Vagina (tissue), 2 donors: ENCODE measurements around the gene MEP1B. TPM values are rescaled to one million over a fixed set of nuclear protein-coding genes. Genes with fewer than 3 reads are reported as not detected.
"Not testable (repeated sequence)": the region's sequence is repeated elsewhere in the genome, so short reads cannot be mapped to it uniquely, and the experiment has no call there.

Source experiments
- DNase-seq, 2 donors: peaks; one replicate each; pipeline ENCODE4 v3.0.0-alpha.2; 2017; ENCODE audit errors: extremely low spot score in 2 of 2
- H3K27ac ChIP-seq: fragments of 200-600 bp; sonication (generic); one replicate; pipeline ENCODE4 v1.5.1; 2019
- H3K27me3 ChIP-seq: fragments of 200-600 bp; sonication (generic); one replicate; pipeline ENCODE4 v1.5.1; 2019
- H3K36me3 ChIP-seq, 2 donors: fragments of 200-600 bp; sonication (generic); one replicate each; pipeline ENCODE4 v1.5.1; 2017 to 2019
- H3K4me1 ChIP-seq: fragments of 200-600 bp; sonication (generic); one replicate; pipeline ENCODE4 v1.5.1; 2019
- H3K4me3 ChIP-seq, 2 donors: fragments of 200-600 bp; sonication (generic); 1 replicate in 1 of 2; 2 replicates in 1 of 2; pipeline ENCODE4 v1.5.1; 2016 to 2019
- H3K9me3 ChIP-seq: fragments of 200-600 bp; sonication (generic); one replicate; pipeline ENCODE4 v1.5.1; 2019
- POLR2A ChIP-seq, 2 donors: fragments of 450-650 bp; IDR thresholded peaks; one replicate each; pipeline ENCODE4 v1.6.1; 2017; ENCODE audit warnings: antibody characterized with exemption in 2 of 2, mild to moderate bottlenecking in 2 of 2, moderate library complexity in 2 of 2
- POLR2AphosphoS5 ChIP-seq, 2 donors: sonication (generic); formaldehyde crosslinking; IDR thresholded peaks; one replicate each; pipeline ENCODE4 v1.9.0; 2017; ENCODE audit warnings: antibody characterized with exemption in 2 of 2, mild to moderate bottlenecking in 2 of 2, low read depth in 1 of 2; ENCODE audit not compliant: insufficient read depth in 1 of 2
- intact Hi-C: fragments of 100-400 bp; cut with DNase I; formaldehyde crosslinking; loops from one replicate; pipeline ENCODE4 v1.15.1; 2023
- total RNA-seq: library from RNA; depleted of rRNA; stranded (reverse); fragments of >200 nt; gene quantifications from one replicate; pipeline ENCODE4 v1.2.3, GENCODE V29; 2016
- TF ChIP-seq, protein P1 (sequence below), 3 experiments: fragments of 450-650 bp in 2 of 3; fragments of 200-600 bp in 1 of 3; sonication (generic) in 1 of 3; IDR thresholded peaks; one replicate each; pipeline ENCODE4 v1.5.1; 2017 to 2019; ENCODE audit warnings: antibody characterized with exemption in 3 of 3, mild to moderate bottlenecking in 2 of 3, moderate library complexity in 2 of 3

MEP1B gene
- total RNA-seq, 1 donor from 2014 or later = not detected

DNA sequence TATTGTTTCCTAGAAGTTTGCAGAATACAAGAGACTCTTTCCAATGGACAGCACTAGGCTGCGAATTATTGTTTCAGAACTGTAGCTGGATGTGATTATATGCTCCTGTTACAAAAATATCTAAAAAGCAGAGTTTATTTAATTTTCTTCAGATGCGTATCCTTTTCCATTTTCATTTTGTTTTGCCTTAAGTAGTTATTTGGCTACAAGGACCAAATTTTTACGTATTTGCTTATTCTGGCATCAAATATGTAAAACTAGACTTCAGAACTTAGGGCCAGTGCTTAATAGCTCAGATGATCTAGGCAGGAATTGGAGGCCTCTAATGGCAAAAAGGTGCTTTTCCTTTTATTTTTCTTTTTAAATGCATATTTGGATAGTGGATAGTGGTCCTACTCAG, 18.7 kb downstream of the MEP1B start:
- no peaks in the 10 kb centered on the region for H3K4me1 ChIP-seq
- DNase-seq = no peak

DNA sequence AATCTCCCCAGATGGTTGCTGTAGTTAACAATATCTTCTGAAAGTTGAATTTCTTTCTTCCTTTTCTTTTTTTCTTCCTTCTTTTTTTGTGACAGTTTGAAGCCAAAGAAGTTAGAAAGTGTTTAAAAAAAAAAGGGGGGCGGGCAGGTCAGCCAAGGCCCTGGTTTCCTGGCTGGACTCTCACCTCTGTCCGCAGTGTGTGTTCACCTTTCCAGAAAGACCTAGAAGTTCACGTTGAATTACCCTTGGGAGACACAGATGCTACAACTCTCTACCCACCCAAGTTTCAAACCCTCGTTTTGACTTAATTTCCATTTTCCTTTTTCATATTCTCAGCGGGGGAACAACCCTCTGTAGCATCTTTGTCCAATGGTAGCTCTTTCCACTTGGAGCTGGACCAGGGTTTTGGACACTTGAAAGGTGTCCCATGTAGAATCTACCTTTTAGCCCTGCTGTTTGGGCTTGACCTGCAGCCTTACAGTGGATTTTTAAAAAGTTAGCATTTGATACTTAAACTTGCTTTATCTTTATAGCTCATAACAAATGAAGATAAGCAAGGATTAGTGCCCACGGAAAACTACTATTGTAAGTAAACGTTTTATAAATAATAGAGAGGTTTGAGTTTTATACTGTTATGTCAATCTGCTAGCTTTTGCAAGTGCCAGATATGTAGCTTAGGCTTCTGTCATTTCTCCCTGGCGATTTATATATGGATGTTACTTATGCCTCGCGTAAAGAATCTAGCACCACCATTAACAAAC, 20.0 kb downstream of the MEP1B start:
- H3K36me3 ChIP-seq = no peaks in the 10 kb centered on the region
- H3K4me3 ChIP-seq = no peak overlapping the region
- no peak overlapping the region for H3K27ac ChIP-seq
- no peak for DNase-seq
- TF ChIP-seq, protein P1, sequence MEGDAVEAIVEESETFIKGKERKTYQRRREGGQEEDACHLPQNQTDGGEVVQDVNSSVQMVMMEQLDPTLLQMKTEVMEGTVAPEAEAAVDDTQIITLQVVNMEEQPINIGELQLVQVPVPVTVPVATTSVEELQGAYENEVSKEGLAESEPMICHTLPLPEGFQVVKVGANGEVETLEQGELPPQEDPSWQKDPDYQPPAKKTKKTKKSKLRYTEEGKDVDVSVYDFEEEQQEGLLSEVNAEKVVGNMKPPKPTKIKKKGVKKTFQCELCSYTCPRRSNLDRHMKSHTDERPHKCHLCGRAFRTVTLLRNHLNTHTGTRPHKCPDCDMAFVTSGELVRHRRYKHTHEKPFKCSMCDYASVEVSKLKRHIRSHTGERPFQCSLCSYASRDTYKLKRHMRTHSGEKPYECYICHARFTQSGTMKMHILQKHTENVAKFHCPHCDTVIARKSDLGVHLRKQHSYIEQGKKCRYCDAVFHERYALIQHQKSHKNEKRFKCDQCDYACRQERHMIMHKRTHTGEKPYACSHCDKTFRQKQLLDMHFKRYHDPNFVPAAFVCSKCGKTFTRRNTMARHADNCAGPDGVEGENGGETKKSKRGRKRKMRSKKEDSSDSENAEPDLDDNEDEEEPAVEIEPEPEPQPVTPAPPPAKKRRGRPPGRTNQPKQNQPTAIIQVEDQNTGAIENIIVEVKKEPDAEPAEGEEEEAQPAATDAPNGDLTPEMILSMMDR (IDR thresholded peaks at IDR 0.05) = no peak
- no peak for TF ChIP-seq POLR2A (IDR thresholded peaks at IDR 0.05)
- no peaks in the 10 kb centered on the region for H3K4me1 ChIP-seq
- no peaks in the 10 kb centered on the region for H3K9me3 ChIP-seq
- H3K27me3 ChIP-seq = no peaks in the 10 kb centered on the region
- intact Hi-C loops = loop anchor here (2.0 kb wide), 1 partner anchor 45 kb away; no protein-coding TSS in a partner anchor

More for the DNA sequence above, 18.7 kb downstream of the MEP1B start:
- H3K27ac ChIP-seq = no peak overlapping the region
- H3K4me3 ChIP-seq = no peak overlapping the region
- no peaks in the 10 kb centered on the region for H3K36me3 ChIP-seq
- H3K27me3 ChIP-seq = no peaks in the 10 kb centered on the region
- TF ChIP-seq, protein P1 (IDR thresholded peaks at IDR 0.05) = no peak
- TF ChIP-seq POLR2A (IDR thresholded peaks at IDR 0.05) (no peak), POLR2AphosphoS5 (IDR thresholded peaks at IDR 0.05; ENCODE audit: insufficient read depth in 1 of 2, low read depth in 1 of 2) (no peak)
- intact Hi-C loops = loop anchor here (2.0 kb wide), 1 partner anchor 46 kb away; no protein-coding TSS in a partner anchor
- no peaks in the 10 kb centered on the region for H3K9me3 ChIP-seq

DNA sequence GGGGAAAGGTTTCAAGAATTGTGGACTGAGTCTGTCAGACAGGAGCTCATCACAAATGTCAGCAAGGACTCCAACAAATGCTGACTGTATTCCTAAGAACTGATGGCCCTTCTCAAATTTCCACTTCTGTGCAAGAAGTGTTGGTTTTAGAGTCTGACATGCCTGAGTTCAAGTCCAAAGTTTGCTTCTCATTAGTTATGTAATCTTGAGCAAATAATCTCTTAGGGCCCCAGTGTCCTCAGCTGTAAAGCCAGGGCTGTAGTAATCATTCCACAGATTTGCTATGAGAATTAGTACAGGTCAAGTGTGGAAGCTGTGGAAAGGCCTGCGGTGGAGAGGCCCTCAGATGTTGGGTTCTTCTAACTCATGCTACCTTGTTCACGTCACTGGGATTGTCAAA, 23.9 kb downstream of the MEP1B start:
- Histone ChIP-seq H3K27me3 (no peaks in the 10 kb centered on the region), H3K4me1 (no peaks in the 10 kb centered on the region), H3K36me3 (no peaks in the 10 kb centered on the region), H3K4me3 (no peak overlapping the region), H3K27ac (no peak overlapping the region), H3K9me3 (no peaks in the 10 kb centered on the region)
- DNase-seq = no peak
- TF ChIP-seq POLR2AphosphoS5 (IDR thresholded peaks at IDR 0.05; ENCODE audit: insufficient read depth in 1 of 2, low read depth in 1 of 2) (no peak), POLR2A (IDR thresholded peaks at IDR 0.05) (no peak)
- TF ChIP-seq, protein P1 (IDR thresholded peaks at IDR 0.05) = no peak
- intact Hi-C loops = no loop called here

DNA sequence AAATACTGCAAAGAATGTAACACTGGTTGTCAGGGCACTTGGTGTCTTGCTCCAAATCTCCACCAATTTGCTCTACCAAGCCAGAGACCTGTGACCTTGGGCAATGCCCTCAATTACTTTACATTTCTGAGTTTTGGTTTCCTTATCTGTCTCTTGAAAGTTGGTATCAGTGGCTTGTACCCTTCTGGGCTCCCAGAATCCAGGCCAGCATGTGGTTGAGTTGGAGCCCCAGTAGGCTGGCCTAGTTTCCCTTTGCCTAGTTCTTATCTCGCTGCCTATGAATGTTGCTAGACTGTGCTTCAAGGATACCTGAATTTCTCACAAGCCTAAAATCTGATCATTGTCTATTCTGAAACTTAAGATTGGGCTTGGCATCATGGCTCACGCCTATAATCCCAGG, 26.6 kb downstream of the MEP1B start:
- Histone ChIP-seq H3K4me3 (no peak overlapping the region), H3K27me3 (no peaks in the 10 kb centered on the region), H3K4me1 (no peaks in the 10 kb centered on the region), H3K36me3 (no peaks in the 10 kb centered on the region), H3K27ac (no peak overlapping the region), H3K9me3 (no peaks in the 10 kb centered on the region)
- DNase-seq = no peak
- TF ChIP-seq, protein P1 (IDR thresholded peaks at IDR 0.05) = no peak
- TF ChIP-seq POLR2A (IDR thresholded peaks at IDR 0.05) = no peak
- TF ChIP-seq POLR2AphosphoS5 (IDR thresholded peaks at IDR 0.05; ENCODE audit: insufficient read depth in 1 of 2, low read depth in 1 of 2) = no peak
- intact Hi-C loops = no loop called here

DNA sequence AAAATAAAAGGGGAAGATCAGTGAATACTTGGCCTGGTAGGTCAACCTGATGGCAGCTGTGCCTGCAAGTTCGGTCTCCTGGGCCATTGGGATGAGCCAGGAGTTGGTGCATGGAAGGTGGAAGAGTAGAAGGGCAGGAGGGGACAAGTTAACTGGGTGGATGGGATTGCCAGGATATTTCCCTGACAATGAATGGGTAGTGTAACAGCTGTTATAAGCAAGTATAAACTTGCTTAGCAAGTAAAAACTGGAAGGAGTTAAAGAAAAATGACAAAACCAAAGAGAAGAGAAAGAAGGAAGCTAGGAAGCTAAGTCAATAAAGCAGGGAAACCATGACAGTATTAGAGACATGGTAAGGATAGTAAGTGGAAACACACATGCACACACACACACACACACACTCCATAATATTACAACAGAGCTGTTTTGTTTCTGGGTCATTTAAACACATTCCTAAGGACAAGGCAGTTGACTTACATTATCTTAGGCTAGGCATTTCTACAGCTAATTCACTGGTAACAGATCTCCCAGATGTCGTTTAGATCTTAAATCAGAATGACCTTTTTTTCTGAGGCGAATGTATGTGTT, 29.7 kb downstream of the MEP1B start:
- no peaks in the 10 kb centered on the region for H3K27me3 ChIP-seq
- H3K27ac ChIP-seq = no peak overlapping the region
- no peaks in the 10 kb centered on the region for H3K4me1 ChIP-seq
- H3K36me3 ChIP-seq = no peaks in the 10 kb centered on the region
- H3K9me3 ChIP-seq = no peaks in the 10 kb centered on the region
- H3K4me3 ChIP-seq = no peak overlapping the region
- TF ChIP-seq POLR2AphosphoS5 (IDR thresholded peaks at IDR 0.05; ENCODE audit: insufficient read depth in 1 of 2, low read depth in 1 of 2) (no peak), POLR2A (IDR thresholded peaks at IDR 0.05) (no peak)
- TF ChIP-seq, protein P1 (IDR thresholded peaks at IDR 0.05) = no peak
- intact Hi-C loops = no loop called here
- no peak for DNase-seq

DNA sequence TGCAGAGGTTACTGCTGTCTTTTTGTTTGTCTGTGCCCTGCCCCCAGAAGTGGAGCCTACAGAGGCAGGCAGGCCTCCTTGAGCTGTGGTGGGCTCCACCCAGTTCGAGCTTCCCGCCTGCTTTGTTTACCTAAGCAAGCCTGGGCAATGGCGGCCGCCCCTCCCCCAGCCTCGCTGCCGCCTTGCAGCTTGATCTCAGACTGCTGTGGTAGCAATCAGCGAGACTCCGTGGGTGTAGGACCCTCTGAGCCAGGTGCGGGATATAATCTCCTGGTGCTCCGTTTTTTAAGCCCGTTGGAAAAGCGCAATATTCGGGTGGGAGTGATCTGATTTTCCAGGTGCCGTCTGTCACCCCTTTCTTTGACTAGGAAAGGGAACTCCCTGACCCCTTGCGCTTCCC, 43.5 kb downstream of the MEP1B start:
- DNase-seq, H3K27me3 ChIP-seq, H3K27ac ChIP-seq, H3K4me1 ChIP-seq, H3K36me3 ChIP-seq, H3K9me3 ChIP-seq, H3K4me3 ChIP-seq, intact Hi-C loops: not testable (repeated sequence)
